Measurements from ENCODE around the gene CDKAL1. TPM values are rescaled to one million over a fixed set of nuclear protein-coding genes. Genes with fewer than 3 reads are reported as not detected.
"Not testable (repeated sequence)": the region's sequence is repeated elsewhere in the genome, so short reads cannot be mapped to it uniquely, and the experiment has no call there.

Gene CDKAL1
- total RNA-seq, 2 experiments from 2014 or later = 21.2 to 23.0 TPM

GRCh38 chr6:20916086-20916485 is 381.8 kb downstream of the CDKAL1 start:
- no peak for DNase-seq
- peaks cover 19% of the 10 kb centered on the region for H3K9me3 Mint-ChIP-seq
- peaks cover 13% of the 10 kb centered on the region for H3K36me3 Mint-ChIP-seq (ENCODE audit: low read depth)
- ChIA-PET CTCF (no interaction called here), POLR2A (no interaction called here)
- H3K4me3 Mint-ChIP-seq = no peak overlapping the region
- H3K4me1 Mint-ChIP-seq = peaks cover 19% of the 10 kb centered on the region
- no peak overlapping the region for H3K27ac Mint-ChIP-seq
- H3K27me3 Mint-ChIP-seq = no peaks in the 10 kb centered on the region

GRCh38 chr6:20918868-20919267 is 384.6 kb downstream of the CDKAL1 start:
- Mint-ChIP-seq H3K27ac (no peak overlapping the region), H3K36me3 (ENCODE audit: low read depth) (peaks cover 25% of the 10 kb centered on the region), H3K4me1 (peaks cover 20% of the 10 kb centered on the region), H3K9me3 (peaks cover 15% of the 10 kb centered on the region), H3K4me3 (no peak overlapping the region), H3K27me3 (no peaks in the 10 kb centered on the region)
- no peak for DNase-seq
- ChIA-PET CTCF (no interaction called here), POLR2A (no interaction called here)

GRCh38 chr6:20919677-20920385 is 385.6 kb downstream of the CDKAL1 start:
- Mint-ChIP-seq H3K27me3 (no peaks in the 10 kb centered on the region), H3K27ac (peak overlapping the region; percentile 32), H3K4me1 (peaks cover 23% of the 10 kb centered on the region), H3K9me3 (peaks cover 14% of the 10 kb centered on the region), H3K4me3 (no peak overlapping the region), H3K36me3 (ENCODE audit: low read depth) (peaks cover 21% of the 10 kb centered on the region)
- DNase-seq = no peak
- ChIA-PET POLR2A (interaction anchor here (1.3 kb wide), 1 partner anchor 11 kb away, joined by 3 read pairs; no protein-coding TSS in a partner anchor), CTCF (no interaction called here)

- peaks cover 23% of the 10 kb centered on the region for H3K4me1 Mint-ChIP-seq
- H3K27ac Mint-ChIP-seq = no peak overlapping the region
- H3K4me3 Mint-ChIP-seq = no peak overlapping the region
- H3K36me3 Mint-ChIP-seq (ENCODE audit: low read depth) = peaks cover 12% of the 10 kb centered on the region
- ChIA-PET POLR2A (no interaction called here), CTCF (no interaction called here)
- H3K27me3 Mint-ChIP-seq = no peaks in the 10 kb centered on the region
- peaks cover 4% of the 10 kb centered on the region for H3K9me3 Mint-ChIP-seq
- no peak for DNase-seq
Measured at GRCh38 chr6:20921578-20921977, 387.3 kb downstream of the CDKAL1 start.

- CTCF ChIA-PET = no interaction called here
- POLR2A ChIA-PET = no interaction called here
- Mint-ChIP-seq H3K27ac (no peak overlapping the region), H3K9me3 (peaks cover 4% of the 10 kb centered on the region), H3K4me1 (peaks cover 23% of the 10 kb centered on the region), H3K36me3 (ENCODE audit: low read depth) (peaks cover 12% of the 10 kb centered on the region), H3K27me3 (no peaks in the 10 kb centered on the region), H3K4me3 (no peak overlapping the region)
- no peak for DNase-seq
Measured at GRCh38 chr6:20922743-20923142, 388.5 kb downstream of the CDKAL1 start.

GRCh38 chr6:20924094-20924493 is 389.8 kb downstream of the CDKAL1 start:
- Mint-ChIP-seq H3K36me3 (ENCODE audit: low read depth) (peaks cover 13% of the 10 kb centered on the region), H3K4me1 (peaks cover 15% of the 10 kb centered on the region)
- H3K9me3 Mint-ChIP-seq, DNase-seq, H3K4me3 Mint-ChIP-seq, H3K27me3 Mint-ChIP-seq, H3K27ac Mint-ChIP-seq, POLR2A ChIA-PET, CTCF ChIA-PET: not testable (repeated sequence)

GRCh38 chr6:20924911-20925543 is 390.8 kb downstream of the CDKAL1 start:
- DNase-seq = no peak
- Mint-ChIP-seq H3K9me3 (peaks cover 4% of the 10 kb centered on the region), H3K36me3 (ENCODE audit: low read depth) (peaks cover 14% of the 10 kb centered on the region), H3K27me3 (no peaks in the 10 kb centered on the region), H3K27ac (no peak overlapping the region), H3K4me3 (no peak overlapping the region), H3K4me1 (peaks cover 6% of the 10 kb centered on the region)
- POLR2A ChIA-PET = no interaction called here
- CTCF ChIA-PET = no interaction called here

GRCh38 chr6:20927130-20927860 is 393.0 kb downstream of the CDKAL1 start:
- H3K4me1 Mint-ChIP-seq = peaks cover 4% of the 10 kb centered on the region
- H3K4me3 Mint-ChIP-seq = no peak overlapping the region
- CTCF ChIA-PET = no interaction called here
- POLR2A ChIA-PET = no interaction called here
- no peaks in the 10 kb centered on the region for H3K27me3 Mint-ChIP-seq
- H3K27ac Mint-ChIP-seq = no peak overlapping the region
- no peak for DNase-seq
- H3K36me3 Mint-ChIP-seq (ENCODE audit: low read depth) = peaks cover 12% of the 10 kb centered on the region
- peaks cover 4% of the 10 kb centered on the region for H3K9me3 Mint-ChIP-seq

GRCh38 chr6:20929283-20929682 is 395.0 kb downstream of the CDKAL1 start:
- ChIA-PET POLR2A (no interaction called here), CTCF (interaction anchor here (1.2 kb wide), 1 partner anchor 19 kb away, joined by 7 read pairs; no protein-coding TSS in a partner anchor)
- Mint-ChIP-seq H3K4me1 (no peaks in the 10 kb centered on the region), H3K36me3 (ENCODE audit: low read depth) (peaks cover 2% of the 10 kb centered on the region), H3K27ac (no peak overlapping the region), H3K27me3 (no peaks in the 10 kb centered on the region), H3K9me3 (no peaks in the 10 kb centered on the region), H3K4me3 (no peak overlapping the region)
- no peak for DNase-seq

- H3K27me3 Mint-ChIP-seq = no peaks in the 10 kb centered on the region
- H3K4me1 Mint-ChIP-seq = no peaks in the 10 kb centered on the region
- ChIA-PET CTCF (no interaction called here), POLR2A (interaction anchor here (1.3 kb wide), 1 partner anchor 11 kb away, joined by 3 read pairs; no protein-coding TSS in a partner anchor)
- H3K9me3 Mint-ChIP-seq = no peaks in the 10 kb centered on the region
- no peak overlapping the region for H3K27ac Mint-ChIP-seq
- peaks cover 2% of the 10 kb centered on the region for H3K36me3 Mint-ChIP-seq (ENCODE audit: low read depth)
- DNase-seq = no peak
- no peak overlapping the region for H3K4me3 Mint-ChIP-seq
Measured at GRCh38 chr6:20931093-20931492, 396.8 kb downstream of the CDKAL1 start.

GRCh38 chr6:20931772-20932171 is 397.5 kb downstream of the CDKAL1 start:
- Mint-ChIP-seq H3K4me3 (no peak overlapping the region), H3K27ac (no peak overlapping the region), H3K4me1 (no peaks in the 10 kb centered on the region), H3K36me3 (ENCODE audit: low read depth) (peaks cover 2% of the 10 kb centered on the region), H3K27me3 (no peaks in the 10 kb centered on the region), H3K9me3 (no peaks in the 10 kb centered on the region)
- CTCF ChIA-PET = no interaction called here
- POLR2A ChIA-PET = interaction anchor here (1.3 kb wide), 1 partner anchor 12 kb away, joined by 3 read pairs; no protein-coding TSS in a partner anchor
- no peak for DNase-seq

GRCh38 chr6:20932284-20932683 is 398.0 kb downstream of the CDKAL1 start:
- no peak overlapping the region for H3K4me3 Mint-ChIP-seq
- ChIA-PET CTCF (no interaction called here), POLR2A (no interaction called here)
- no peaks in the 10 kb centered on the region for H3K4me1 Mint-ChIP-seq
- peaks cover 2% of the 10 kb centered on the region for H3K36me3 Mint-ChIP-seq (ENCODE audit: low read depth)
- H3K9me3 Mint-ChIP-seq = no peaks in the 10 kb centered on the region
- DNase-seq = no peak
- no peaks in the 10 kb centered on the region for H3K27me3 Mint-ChIP-seq
- H3K27ac Mint-ChIP-seq = no peak overlapping the region

GRCh38 chr6:20933057-20933788 is 399.0 kb downstream of the CDKAL1 start:
- no peak overlapping the region for H3K4me3 Mint-ChIP-seq
- no peaks in the 10 kb centered on the region for H3K9me3 Mint-ChIP-seq
- H3K27me3 Mint-ChIP-seq = no peaks in the 10 kb centered on the region
- H3K27ac Mint-ChIP-seq = no peak overlapping the region
- H3K36me3 Mint-ChIP-seq (ENCODE audit: low read depth) = peaks cover 5% of the 10 kb centered on the region
- ChIA-PET POLR2A (no interaction called here), CTCF (no interaction called here)
- H3K4me1 Mint-ChIP-seq = no peaks in the 10 kb centered on the region
- DNase-seq = no peak

Data from activated CD4-positive, alpha-beta memory T cell treated with anti-CD3 and anti-CD28 coated beads, Interleukin-2, amount 10 ng/mL, durations not matched to agents 7 days and 5 days (primary cell).